ENCODE data around the gene ZCRB1.

DNA sequence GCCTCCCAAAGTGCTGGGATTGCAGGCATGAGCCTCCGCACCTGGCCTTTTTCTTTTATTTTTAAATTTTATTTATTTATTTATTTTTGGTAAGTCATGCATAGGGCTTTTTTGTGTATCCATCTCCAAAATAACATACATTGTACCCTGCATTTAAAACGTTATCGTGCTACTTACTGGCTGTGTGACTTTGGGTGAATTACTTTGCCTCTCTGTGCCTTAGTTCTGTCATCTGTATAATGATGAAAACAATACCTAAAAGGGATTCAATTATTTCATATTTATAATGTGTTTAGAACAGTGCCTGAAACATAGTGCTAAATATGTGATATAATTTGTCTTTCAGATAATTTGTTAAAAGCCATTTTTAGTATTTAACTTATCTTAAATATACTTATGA, 19.6 kb downstream of the ZCRB1 start:
- TF ChIP-seq, protein P1, sequence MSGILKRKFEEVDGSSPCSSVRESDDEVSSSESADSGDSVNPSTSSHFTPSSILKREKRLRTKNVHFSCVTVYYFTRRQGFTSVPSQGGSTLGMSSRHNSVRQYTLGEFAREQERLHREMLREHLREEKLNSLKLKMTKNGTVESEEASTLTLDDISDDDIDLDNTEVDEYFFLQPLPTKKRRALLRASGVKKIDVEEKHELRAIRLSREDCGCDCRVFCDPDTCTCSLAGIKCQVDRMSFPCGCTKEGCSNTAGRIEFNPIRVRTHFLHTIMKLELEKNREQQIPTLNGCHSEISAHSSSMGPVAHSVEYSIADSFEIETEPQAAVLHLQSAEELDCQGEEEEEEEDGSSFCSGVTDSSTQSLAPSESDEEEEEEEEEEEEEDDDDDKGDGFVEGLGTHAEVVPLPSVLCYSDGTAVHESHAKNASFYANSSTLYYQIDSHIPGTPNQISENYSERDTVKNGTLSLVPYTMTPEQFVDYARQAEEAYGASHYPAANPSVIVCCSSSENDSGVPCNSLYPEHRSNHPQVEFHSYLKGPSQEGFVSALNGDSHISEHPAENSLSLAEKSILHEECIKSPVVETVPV (CRISPR knock-in tag; IDR thresholded peaks at IDR 0.05), result no peak
- TF ChIP-seq ZNF565 (CRISPR knock-in tag; conservative IDR thresholded peaks at IDR 0.05; ENCODE audit: low read depth), result no peak
